Effector CD8-positive, alpha-beta T cell (primary cell): Measurements from ENCODE around the gene PPP3R2.

ENCODE experiments used
- DNase-seq: peaks from one replicate; lab custom pipeline; 2025; lab: John Stamatoyannopoulos, UW
- total RNA-seq, 4 experiments: gene quantifications; one replicate each; lab custom pipeline; 2026; lab: John Stamatoyannopoulos, UW

PPP3R2 gene, protein sequence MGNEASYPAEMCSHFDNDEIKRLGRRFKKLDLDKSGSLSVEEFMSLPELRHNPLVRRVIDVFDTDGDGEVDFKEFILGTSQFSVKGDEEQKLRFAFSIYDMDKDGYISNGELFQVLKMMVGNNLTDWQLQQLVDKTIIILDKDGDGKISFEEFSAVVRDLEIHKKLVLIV
- total RNA-seq, result 0 reads per million in 4 experiments

DNA sequence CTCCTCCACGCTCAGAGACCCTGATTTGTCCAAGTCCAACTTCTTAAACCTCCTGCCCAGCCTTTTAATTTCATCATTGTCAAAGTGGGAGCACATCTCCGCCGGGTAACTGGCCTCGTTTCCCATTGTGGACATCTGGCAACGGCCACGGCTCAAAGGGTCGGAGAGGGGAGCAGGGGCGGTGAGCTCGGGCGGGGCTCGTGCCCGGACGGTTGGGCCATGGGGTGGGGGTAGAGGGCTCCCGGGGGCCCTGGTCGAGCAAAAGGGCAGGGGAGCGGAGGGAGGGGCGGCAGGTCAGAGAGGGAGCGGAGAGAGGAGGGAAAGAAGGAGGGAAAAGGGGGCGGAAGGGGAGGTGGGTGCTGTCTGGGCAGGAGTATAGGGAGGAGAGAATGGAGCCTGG lies at the start of gene PPP3R2:
PPP3R2 (minus strand) TSS at position 174 of the 400 bp plus-strand sequence; CDS start at position 126, 48 bp downstream.
- DNase-seq, result no peak

GRCh38 chr9:101639785-101640665 lies 45.3 kb upstream of the PPP3R2 start:
- DNase-seq, result no peak

GRCh38 chr9:101639311-101639710 lies 44.5 kb upstream of the PPP3R2 start:
- DNase-seq, result no peak

DNA sequence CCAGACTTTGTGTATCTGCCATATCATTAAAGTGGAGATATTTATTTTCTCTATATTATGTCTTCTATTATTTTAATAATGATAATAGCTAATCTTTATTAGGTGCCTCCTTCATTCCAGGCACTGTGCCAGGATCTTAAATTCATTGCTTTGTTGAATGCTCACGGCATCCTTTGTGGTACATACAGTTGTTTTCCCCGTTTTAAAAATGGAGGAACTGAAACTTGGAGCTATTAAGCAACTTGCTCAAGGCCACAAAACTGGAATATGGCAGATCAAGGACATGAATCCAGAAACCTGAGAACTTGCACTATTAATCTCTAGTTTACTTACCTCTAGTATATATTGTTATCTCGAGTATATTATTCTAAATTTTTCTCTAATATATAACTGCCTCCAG lies 41.5 kb upstream of the PPP3R2 start:
- no peak for DNase-seq

GRCh38 chr9:101635473-101635872 lies 40.7 kb upstream of the PPP3R2 start:
- DNase-seq, result no peak

- no peak for DNase-seq
Observed at GRCh38 chr9:101634741-101635409, 40.1 kb upstream of the PPP3R2 start.

DNA sequence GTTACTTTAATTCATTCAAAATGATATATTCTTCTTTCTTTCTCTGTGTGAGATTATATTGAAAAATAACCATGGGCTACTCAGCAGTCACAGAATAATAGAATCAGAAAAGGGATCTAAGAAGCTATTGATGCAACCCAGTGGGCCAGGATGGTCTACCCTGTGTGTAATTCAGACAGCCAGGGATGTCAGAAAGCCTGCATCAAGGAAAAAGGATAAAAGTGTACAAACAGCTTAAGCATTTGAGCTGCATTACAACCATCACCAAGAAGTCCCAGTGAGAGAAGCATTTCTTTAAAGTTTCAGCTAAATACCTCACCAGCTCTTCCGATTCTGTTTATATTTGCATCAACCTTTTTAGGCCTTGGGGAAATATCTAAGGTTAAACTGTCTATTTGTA lies 37.8 kb upstream of the PPP3R2 start:
- no peak for DNase-seq

DNA sequence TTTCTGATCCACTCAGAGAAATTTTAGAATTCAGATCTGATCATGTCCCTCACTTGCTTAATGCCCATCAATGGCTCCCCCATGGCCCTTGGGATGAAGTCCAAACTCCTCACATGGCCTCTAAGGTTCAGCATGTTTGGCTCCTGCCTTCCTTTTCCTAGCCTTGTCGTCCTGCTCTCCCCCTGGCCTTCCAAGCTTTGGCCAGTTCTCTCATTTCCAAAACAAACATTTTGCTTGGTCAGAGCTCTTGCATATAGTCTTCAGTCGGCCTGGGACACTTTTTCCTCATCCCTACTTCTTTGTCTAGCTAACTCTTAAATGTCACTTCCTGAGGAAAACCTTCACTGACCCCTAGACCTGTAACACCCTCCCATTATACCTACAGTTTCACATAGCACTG lies 37.1 kb upstream of the PPP3R2 start:
- no peak for DNase-seq

DNA sequence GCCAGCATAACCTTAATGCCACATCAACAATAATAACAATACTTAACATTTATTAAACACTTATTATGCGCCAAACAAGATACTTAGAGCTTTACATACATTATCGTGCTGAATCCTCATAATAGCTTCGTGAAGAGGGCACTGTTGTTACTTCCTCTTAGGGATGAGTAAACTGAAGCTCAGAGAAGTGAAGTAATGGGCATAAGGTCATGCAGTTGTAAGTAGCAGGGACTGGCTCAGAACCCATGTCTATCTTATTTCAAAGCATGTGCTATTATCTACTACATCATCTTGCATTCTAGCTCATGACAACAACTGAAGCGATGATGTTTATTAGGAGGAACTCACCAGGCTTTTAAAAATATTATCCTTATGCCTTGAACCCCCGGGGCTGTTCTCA lies 34.9 kb upstream of the PPP3R2 start:
- DNase-seq, result no peak

DNA sequence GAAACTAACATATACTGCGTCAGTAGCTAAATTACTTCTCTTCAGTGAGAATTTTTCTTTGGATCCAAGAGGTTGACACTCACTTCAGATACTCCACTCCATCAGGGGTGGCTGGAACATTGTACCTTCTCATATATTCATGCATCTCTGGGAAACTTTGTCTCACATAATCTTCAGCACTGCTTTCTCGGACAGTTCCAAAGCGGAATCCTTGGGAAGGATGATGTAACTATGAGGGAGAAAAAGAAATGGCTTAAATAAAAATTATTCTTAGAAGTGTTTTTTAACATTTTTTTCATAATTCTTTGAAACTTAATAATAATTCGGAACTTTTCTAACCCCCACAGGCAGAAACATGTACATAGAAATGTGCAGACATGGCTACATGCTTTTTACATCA lies 33.4 kb upstream of the PPP3R2 start:
- DNase-seq, result no peak

GRCh38 chr9:101626295-101626694 lies 31.5 kb upstream of the PPP3R2 start:
- no peak for DNase-seq

DNA sequence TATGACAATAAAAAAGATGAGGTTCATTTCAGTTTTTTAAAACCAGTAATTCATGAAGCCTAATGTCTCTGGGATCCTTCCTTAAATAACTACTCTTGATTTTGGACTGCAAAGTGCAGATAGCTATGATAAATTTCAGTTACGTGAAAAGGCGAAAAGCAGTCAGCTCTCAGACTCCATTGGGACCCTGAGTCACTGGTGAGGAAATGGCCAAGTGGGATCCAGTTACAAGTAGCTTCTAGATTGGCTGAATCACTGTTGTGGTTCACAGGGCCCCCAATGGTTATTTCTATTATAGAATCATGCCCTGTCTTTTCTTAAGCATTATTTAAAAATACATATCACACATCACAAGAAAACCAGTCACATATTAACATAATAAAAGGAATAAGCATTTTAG lies 31.1 kb upstream of the PPP3R2 start:
- DNase-seq, result no peak

DNA sequence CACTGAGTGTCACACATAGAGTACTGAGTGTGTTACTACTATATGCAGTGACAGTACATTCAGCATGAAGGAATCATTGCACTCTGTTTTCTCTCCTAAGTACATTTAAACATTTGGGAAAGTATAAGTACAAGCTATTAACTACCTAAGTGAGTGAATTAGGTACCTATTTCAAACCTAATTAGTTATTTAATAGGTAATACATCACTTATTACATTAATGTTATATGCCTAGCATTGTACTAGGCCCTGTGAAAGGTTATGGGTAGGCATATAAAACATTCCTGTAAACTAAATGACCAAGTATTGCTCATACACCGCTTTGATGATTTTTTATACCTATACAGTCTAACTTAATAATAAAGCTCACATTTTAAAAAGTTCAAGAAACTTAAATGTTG lies 25.7 kb upstream of the PPP3R2 start:
- DNase-seq, result no peak

GRCh38 chr9:101618698-101619097 lies 23.9 kb upstream of the PPP3R2 start:
- no peak for DNase-seq

DNA sequence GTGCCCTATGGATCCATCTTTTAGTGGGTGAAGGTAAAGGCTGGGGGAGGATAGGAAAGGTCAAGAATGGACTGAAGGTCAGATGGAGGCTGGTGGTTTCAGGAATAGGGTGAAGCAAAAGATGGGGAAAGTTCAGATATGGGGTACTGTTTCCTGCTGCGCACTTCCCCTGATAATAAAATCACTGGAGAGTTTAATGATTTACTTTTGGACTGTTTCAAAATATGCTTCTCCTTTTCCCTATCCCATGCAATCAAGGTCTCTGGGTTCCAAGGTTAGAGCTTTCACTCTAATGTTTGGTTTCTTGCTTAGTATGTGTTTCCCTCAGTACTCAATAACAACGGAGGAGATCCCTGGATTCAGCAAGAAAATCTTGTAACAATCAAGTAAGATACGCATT lies 10.8 kb upstream of the PPP3R2 start:
- DNase-seq, result no peak

- no peak for DNase-seq
Observed at GRCh38 chr9:101604296-101604695, 9.5 kb upstream of the PPP3R2 start.

DNA sequence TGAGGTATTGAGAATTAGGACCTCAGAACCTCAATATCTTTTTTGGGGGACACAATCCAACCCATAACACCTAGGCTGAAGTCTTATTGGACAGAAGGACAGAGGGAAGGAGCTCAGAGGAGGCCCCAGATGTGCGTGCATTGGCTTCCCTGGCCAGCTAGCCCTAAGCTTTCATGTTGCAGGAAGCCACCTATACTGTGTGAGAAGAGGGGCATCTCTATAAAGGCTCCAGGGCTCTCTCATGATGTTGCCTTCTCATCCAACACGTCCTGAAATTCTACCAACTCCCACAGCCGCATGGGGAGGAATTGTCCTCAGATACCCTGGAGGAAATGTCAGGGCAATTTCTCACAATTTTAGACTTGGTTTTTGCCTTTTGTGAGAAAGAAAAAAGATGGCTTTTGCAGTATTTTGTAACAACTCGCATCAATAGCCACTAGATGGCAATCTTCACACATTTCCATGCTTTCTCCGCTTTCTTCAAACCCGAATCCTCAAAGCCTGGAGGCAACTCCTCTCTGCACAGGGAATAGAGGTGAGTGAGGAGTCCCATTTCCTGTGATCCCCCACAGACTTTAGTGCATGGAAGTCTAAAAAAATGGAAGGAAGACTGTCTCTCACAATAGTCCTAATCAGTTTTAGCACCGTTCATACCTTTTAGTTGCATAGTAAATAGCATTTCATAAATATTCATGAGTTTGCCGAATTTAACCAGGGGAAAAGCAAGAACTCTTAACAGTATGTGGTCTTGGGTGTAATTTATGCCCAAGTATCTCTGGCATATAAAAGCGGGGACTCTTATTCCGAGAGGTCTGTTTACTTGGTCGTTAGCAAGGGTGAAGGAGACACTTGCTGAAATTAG lies 7.4 kb upstream of the PPP3R2 start:
- DNase-seq, result no peak

DNA sequence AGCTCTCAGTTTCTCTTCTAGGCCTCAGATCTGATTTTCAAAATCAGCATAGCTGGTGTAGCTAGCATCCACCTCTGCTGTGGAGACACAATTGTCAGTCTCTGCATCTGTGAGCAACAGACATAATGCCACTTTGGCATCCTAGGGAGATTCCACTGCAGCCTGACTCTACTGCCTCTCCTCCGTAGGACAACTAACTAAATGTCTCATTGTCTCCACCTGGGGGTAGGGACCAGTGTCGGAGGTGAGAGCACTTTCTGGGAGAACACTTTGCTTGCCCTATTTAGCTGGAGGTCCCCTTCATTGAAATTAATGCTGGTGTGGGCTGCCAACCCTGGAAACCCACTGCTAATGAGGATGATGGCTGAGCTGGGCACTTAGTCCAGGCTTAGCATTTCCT lies 1.4 kb downstream of the PPP3R2 start:
- no peak for DNase-seq

DNA sequence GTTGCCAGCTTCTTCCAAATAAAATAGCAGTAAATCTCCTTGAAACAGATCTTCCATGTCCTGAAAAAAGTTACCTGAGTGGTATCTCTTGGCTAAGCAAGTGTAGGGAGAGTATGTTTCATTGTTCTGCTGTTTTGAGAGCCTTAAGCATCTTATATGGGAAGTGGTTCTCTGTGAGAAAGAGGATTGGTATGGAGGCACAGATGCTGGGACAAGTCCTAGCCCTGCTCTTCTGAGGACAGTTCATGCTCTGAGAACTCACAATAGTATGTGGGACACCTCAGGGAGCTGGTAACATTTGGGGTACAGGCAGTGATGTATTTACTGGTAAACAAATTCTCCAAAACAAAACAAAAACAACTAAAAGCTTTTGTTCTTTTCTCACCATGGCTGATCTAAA lies 2.0 kb downstream of the PPP3R2 start:
- DNase-seq, result no peak

DNA sequence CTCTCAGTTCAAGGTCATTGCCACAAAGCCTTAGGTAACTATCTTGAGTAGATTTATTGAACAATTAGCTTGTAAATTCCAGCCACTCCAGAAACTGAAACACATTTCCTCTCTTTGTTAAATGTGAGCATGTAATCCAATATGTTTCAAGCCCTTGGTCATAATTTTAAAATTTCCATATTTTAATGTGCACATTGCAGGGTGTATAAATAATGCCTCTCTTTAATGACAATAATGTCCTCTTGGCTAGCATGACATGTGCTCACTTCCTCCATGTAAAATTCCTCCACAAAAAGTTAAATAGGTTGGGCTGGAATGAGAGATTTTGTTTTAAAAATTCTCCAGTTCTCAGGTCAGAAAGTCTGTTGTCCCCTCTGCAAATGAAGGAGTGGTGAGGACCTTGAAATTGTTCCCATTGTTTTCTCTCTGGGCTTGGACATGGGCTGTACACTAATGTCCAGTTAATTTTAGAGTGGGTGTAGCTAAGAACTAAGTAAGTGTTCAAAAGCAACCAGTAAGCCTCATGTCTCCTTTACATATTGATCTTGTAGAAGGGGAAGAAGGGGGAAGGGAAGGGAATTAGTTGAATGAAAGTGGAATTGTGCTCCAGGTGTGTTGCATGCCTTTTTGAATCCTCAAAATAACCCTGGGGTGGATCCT lies 2.9 kb downstream of the PPP3R2 start:
- DNase-seq, result no peak

DNA sequence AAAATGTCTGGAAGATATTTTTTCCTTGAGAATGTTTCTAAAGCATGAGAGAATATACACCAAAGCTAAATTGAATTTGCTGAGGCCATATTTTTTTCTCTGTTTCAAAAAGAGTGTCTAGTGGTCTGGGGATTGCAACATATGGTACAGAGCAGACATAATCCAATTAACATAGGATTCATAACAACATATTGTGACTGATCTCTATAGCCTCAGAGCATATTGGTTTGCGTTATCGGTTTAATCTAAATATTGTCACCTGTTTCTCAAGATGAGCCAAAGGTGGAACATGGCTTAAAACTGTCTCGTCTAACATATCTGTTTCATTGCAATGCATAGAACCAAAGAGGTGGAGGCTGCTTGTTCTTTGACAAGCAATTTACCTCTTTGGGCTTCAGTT lies 3.9 kb downstream of the PPP3R2 start:
- no peak for DNase-seq
